SU-DHL-6 (cell line): Measurements from ENCODE around the gene DTNBP1.
A peak's percentile ranks its signal among the peaks of the same experiment; 100 is the strongest.

Experiments
- CTCF ChIP-seq: fragments of 200-600 bp; sonication (generic); IDR thresholded peaks from one replicate; pipeline ENCODE4 v1.5.1; 2017; ENCODE audit warnings: antibody characterized with exemption, mild to moderate bottlenecking, low read length, moderate library complexity; ENCODE audit not compliant: insufficient read depth, poor library complexity, severe bottlenecking
- EZH2phosphoT487 ChIP-seq: fragments of 200-600 bp; sonication (generic), shearing (Covaris generic); conservative IDR thresholded peaks from 2 replicates; pipeline ENCODE4 v1.6.1; 2018; ENCODE audit warnings: mild to moderate bottlenecking, antibody characterized with exemption, low read length, moderate library complexity, mixed read lengths

GRCh38 chr6:15623276-15624116 lies 39.3 kb downstream of the DTNBP1 start:
- peak; percentile 84 for TF ChIP-seq CTCF
- TF ChIP-seq EZH2phosphoT487 = no peak
